HG03196 (cell line): ENCODE results near the gene TMEM234.
"Not testable (repeated sequence)": the region's sequence is repeated elsewhere in the genome, so short reads cannot be mapped to it uniquely, and the experiment has no call there.

ENCODE experiments used
- ATAC-seq: cut with Tn5 transposase; IDR thresholded peaks from one replicate; pipeline ENCODE4 v1.9.1; 2021; ENCODE audit not compliant: unreplicated experiment

The TMEM234 gene

DNA sequence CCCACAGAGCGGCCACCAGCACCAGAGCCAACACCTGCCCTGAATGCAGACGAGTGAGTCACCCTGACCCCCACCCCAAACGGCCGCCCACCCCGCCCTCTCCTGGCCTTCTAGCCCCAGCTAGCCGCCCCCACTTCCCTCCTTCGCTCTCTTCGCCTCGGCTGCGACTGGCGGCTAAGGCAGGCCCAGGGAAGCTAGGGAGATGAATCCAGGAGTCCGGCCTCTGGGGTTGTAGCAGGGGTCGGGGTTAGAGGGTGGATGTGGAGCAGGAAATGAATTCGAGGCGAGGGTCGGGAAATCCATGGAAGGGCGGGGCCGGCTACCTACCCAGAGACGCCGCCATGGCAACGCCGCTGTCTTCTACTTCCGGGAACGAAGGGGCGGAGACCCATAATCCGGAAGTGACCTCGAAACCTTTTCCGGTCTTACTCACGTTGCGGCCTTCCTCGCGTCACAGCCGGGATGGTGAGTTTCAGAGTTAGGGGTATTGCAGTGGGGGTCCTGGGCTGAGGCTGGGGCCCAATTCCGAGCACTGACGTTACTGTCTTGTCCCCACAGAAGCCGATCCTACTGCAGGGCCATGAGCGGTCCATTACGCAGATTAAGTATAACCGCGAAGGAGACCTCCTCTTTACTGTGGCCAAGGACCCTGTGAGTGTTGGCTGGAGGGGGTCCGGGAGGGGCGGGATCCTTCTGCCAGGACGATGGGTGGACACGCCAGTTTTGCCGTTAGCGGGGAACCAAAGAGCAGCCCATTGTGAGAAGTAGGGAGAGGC is at the start of gene TMEM234, which contains the start of gene EIF3I:
Gene TMEM234, minus strand, starts transcription at position 374 of the 776 bp plus-strand sequence. Its CDS starts 31 bp downstream, at position 343.
Gene EIF3I, plus strand, starts transcription at position 428 of the 776 bp plus-strand sequence. Its CDS starts 35 bp downstream, at position 463.
- peak; percentile 83 for ATAC-seq

DNA sequence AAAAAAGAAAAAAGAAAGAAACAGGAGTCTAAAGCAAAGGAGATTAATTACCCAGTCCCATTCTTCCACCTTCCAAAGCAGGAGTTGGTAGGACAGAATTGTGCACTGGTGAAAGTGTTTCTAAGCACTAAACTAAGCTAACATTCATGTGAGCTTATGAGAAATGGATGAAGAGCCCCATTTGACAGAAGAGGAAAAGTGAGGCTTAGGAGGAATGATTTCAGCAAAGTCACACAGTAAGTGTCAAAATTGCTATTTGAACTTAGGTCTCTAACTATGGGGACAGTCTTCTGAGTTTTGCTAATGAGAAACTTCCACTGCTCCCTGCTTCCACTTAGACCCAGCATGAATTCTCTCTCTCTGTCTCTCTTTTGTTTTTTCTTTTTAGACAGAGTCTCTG is 47.6 kb upstream of the TMEM234 start:
- no peak for ATAC-seq

DNA sequence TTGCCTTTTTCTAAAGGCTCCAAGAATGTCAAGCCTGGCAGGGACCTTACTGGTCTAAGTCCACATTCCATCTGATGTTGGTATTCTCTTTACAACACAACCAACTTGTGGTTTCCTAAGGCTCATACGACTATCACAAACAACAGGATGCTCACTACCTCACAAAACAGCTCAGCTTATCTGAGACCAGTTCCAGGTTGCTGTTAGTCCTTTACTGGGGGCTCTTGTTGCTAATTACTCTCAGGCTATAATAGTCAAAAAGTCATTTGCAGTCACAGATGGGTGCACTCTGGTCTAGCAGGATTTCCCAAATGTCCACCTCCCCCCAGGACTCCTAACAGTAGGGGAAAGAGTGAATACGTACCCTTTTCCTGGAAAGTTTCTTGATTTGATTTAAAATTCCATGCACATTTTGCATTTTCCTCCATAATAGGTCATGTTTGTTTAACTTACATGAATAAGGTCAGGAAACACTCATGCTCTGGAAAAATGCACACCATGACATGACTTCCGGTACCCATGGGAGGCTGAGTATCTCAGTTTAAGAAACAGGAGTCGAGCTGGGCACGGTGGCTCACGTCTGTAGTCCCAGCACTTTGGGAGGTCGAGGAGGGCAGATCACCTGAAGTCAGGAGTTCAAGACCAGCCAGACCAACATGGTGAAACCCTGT is 44.9 kb upstream of the TMEM234 start:
- no peak for ATAC-seq

DNA sequence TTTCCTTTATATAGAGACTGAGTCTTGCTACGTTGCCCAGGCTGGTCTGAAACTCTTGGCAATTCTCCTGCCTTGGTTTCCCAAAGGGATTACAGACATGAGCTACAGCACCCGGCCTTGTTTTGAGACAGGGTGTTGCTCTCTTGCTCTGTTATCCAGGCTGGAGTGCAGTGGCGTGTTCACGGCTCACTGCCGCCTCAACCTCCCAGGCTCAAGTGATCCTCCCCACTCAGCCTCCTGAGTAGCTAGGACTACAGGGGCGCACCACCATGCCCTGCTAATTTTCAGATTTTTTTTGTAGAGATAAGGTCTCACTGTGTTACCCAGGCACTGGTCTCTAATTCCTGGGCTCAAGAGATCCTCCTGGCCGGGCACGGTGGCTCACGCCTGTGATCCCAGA is 43.7 kb upstream of the TMEM234 start:
- ATAC-seq = no peak

DNA sequence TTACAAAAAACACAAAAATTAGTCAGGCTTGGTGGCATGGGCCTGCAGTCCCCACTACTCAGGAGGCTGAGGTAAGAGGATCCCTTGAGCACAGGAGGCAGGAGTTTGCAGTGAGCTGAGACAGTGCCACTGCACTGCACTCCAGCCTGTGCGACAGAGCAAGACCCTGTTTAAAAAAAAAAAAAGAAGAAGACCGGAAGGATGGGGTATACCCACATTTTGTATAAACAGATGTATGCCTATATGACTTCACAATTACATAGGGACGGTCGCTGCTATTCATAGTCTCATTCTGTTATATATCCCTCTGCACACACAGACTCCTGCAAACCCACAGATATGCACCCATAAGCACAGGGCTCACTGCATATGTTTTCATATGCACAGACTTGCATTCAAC is 41.6 kb upstream of the TMEM234 start:
- no peak for ATAC-seq

DNA sequence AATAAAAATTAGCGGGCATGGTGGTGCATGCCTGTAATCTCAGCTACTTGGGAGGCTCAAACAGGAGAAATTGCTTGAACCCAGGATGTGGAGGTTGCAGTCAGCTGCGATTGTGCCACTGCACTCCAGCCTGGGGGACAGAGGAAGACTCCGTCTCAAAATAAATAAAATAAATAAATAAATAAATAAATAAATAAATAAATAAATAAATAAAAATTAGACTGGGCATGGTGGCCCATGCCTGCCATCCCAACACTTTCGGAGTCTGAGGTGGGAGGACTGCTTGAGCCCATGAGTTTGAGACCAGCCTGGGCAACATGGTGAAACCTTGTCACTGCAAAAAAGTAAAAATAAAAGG is 41.1 kb upstream of the TMEM234 start:
- not testable (repeated sequence) for ATAC-seq

DNA sequence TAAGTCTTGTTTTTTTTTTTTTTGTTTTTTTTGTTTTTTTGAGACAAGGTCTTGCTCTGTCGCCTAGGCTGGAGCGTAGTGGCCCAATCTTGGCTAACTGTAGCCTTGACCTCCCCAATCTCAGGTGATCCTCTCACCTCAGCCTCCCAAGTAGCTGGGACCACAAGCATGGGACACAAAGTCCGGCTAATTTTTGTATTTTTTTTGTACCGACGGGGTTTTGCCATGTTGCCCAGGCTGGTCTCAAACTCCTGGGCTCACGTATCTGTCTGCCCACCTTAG is 35.0 kb upstream of the TMEM234 start:
- no peak for ATAC-seq

DNA sequence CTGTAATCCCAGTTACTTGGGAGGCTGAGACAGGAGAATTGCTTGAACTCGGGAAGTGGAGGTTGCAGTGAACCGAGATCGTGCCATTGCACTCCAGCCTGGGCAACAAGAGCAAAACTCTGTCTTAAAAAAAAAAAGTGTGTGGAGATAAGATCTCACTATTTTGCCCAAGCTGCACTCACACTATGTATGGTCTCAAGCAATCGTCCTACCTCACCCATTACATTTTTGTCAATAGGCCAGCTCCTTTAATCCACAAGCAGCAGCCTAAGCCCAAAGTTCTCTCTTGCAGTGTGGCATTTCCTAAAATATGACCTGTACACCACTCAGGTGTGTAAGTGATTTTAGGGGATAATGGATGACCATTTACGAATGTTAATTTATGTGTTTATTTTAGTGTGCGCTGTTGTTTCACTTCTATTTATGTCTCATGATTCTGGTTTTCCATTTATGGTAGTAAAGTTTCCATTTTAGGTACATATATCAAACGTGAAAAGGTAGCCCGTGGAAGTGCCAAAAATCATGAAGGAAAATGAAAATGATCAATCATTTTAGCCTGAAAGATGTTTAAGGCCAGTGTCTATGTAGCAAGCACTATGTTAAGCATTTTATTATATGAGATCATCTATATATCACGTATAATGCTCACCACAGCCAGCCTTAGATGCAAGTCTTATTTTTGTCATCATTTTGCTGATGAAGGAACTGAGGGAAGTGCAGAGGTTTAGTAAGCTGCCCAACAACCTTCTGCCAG is 34.5 kb upstream of the TMEM234 start:
- ATAC-seq = no peak

DNA sequence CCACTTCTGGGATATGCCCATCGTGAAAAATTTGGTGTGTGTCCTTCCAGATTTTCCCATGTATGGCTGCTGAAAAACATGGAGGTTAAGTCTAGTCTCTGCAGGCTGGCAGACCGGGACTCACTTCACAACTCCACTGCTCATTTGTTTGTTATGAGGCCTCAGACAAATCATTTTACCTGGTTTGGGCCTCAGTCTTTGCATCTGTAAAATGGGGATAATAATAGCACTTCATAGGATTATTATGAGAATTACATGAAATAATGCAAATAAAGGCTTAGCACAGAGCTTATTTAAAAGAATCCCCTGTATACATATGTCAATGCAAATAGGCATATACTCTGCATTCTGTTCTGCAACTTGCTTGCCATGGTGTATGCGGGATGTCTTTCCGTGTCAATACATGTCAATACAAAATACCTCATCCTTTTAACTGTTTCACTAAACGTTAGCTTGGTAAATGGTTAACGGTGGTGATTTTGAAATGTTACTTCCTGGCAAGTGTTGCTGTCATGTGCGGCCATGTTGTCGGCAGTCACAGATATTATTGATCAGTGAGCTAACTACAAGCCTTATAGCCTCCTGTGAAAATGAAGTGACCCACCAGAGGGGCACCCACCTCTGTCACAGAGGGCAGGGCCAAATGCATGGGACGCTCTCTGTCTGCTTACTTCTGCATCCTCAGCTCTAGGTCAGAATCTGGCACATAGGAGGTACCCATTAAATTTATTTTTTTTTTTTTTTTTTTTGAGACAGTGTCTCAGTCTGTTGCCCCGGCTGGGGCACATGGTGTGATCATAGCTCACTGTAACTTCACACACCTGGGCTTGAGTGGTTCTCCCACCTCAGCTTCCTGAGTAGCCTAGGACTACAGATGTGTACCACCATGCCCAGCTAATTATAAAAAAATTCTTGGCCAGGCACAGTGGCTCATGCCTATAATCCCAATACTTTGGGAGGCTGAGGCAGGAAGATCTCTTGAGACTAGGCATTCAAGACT is 33.2 kb upstream of the TMEM234 start:
- no peak for ATAC-seq

DNA sequence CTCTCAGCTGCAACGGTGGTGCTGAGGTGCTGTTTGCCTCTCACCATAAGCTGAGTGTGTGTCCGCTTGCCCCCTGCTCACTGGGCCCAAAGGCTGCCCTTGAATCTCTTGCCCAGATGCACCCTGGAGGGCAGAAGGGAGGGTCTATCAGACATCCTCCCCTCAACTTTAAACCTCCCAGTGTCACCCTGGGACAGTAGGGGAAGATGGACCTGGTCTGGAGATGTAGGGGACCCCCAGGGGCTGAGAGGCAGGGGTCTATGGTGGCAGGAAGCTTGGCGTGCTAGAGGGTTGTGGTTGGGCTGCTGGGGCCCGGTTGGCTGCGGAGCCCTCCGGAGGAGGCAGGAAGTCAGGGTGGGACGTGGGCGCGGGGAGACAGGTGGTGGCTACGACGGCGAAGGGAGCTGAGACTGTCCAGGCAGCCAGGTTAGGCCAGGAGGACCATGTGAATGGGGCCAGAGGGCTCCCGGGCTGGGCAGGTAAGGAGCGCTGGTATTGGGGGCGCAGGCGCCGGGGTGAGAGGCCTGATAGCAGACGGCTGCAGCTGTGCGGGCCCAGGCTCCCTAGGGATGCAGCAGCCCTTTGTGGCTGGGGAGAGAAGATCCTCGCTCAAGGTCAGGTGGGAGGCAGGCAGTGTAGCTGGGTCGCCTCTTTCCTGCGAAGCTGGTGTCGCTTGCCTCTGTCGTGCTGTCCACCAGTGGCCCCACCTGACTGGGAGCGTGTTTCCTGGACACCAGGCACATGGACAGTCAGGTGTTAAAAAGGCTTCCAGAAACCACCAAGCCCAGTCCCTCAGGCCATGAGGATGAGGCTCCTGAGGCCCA is 29.0 kb upstream of the TMEM234 start, which contains the start of gene LCK:
Gene LCK, plus strand, starts transcription at position 373 of the 824 bp plus-strand sequence. CDS start 23,065 bp downstream, outside the sequence.
- ATAC-seq = no peak

DNA sequence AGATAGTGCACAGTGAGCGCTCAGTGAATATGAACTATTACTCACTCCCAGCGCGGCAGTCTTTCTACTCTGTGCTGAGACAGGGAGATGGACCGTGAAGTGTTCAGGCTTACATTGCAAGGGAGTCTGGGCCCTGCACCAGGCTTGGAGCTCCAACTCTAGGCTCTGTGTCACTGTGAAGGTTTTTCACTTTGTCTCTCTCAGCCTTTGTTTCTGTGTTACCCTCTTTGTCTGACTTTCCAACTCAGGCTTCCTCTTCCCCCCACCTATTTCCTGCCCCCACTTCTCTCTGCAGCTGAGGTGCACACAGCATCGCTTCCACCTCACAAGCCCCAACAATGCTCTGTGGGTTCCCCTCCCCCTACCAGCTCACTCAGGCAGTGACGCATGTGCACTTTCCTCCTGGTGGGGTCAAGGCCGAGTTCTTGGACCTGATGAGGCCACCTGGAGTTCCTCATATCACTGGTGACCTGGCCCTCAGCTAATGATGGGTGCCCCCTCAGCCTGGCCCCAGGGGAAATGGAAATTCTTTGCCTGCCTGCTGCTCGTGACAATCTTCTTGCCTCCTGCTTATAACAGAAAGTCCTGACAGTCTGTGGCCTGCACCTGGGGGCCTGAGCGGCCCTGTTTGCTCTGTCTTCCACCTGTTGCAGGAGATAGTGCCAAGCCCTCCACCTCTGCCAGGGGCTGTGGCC is 27.8 kb upstream of the TMEM234 start:
- ATAC-seq = peak; percentile 63

DNA sequence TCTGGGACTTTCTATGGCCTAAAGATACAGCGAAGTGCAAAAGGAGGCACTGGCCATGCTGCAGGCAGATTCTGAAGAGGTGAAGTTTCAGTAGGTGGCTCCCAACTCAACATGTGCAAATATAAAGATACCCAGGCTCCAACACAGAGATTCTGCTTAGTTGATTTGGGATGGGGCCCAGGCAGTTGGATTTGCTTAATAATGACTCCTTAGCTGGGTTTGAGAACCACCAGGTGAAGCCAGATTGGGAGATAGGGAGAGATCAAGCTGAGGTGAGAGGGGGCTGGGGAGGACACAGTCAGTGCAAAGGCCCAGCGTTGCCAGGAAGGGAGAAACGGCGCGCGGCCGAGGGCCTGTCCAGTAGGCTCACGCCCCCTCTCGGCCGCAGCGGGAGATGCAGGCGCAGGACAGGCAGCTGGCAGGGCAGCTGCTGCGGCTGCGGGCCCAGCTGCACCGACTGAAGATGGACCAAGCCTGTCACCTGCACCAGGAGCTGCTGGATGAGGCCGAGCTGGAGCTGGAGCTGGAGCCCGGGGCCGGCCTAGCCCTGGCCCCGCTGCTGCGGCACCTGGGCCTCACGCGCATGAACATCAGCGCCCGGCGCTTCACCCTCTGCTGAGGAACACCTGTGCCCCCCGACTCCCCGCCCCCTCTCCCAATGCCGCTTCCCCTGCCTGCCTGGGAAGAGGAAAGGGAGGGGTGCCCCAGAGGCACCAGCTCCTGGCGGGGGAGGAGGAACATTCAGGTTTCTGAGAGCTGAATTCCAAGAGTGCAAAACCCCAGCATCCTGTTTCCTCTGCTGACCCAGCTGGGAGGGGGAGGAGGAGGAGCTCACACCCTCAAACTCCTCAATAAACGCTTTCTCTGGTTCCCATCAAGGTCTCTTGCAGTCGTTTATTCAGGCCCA is 26.1 kb upstream of the TMEM234 start:
- no peak for ATAC-seq

DNA sequence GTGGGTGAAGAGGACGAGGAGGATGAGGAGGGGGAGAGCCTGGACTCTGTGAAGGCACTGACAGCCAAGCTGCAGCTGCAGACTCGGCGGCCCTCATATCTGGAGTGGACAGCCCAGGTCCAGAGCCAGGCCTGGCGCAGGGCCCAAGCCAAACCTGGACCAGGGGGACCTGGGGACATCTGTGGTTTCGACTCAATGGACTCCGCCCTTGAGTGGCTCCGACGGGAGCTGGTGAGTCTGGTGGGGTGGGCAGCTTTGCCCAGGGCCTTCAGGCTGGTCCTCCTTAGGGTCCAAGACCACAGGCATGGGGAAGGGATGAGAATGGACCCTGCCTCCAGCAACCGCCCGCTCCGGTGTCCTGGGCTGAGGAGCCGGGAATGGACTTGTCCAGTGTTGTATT is 25.3 kb upstream of the TMEM234 start:
- no peak for ATAC-seq

DNA sequence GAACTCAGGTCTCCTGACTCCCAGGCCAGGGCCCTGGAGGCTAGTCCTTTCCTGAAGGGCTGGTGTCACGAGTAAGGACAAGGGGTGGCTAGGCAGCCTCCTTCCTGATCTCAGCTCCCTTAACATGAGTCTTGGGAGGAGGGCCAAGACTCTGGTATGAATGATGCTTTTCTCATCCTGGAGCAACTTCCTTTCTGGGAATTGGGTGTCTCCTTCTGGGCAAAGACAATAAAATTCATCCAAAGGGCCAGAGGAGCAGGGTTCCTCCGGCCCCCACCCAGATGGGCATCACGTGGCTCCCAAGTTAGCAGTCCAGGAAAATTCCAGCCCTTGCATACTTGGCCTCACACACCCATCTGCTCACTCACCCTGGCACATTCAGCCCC is 24.7 kb upstream of the TMEM234 start, which contains the start of gene FAM167B:
Gene FAM167B, plus strand, starts transcription at position 335 of the 386 bp plus-strand sequence. CDS start 200 bp downstream, outside the sequence.
- ATAC-seq = no peak

DNA sequence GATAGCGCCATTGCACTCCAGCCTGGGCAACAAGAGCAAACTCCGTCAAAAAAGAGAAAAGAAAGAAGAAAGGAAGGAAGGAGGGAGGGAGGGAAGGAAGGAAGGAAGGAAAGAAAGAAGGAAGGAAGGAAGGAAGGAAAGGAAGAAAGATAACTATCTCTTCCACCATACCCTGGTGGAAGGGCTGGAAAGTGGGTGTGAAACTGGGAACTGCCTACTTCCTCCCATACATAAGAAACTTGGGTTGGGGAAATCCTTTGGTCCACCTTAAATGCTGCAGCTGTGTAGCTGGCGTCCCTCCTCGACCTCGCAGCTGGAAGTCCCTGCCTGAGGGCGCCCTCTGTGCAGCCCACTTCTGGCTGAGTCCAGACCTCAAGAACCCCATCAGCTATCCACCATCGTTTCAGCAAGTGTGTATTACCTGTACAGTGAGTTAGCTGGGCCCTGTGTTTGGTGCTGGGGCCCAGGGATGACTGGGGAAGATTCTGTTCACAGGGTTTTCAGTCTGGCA is 20.2 kb upstream of the TMEM234 start:
- ATAC-seq = no peak

DNA sequence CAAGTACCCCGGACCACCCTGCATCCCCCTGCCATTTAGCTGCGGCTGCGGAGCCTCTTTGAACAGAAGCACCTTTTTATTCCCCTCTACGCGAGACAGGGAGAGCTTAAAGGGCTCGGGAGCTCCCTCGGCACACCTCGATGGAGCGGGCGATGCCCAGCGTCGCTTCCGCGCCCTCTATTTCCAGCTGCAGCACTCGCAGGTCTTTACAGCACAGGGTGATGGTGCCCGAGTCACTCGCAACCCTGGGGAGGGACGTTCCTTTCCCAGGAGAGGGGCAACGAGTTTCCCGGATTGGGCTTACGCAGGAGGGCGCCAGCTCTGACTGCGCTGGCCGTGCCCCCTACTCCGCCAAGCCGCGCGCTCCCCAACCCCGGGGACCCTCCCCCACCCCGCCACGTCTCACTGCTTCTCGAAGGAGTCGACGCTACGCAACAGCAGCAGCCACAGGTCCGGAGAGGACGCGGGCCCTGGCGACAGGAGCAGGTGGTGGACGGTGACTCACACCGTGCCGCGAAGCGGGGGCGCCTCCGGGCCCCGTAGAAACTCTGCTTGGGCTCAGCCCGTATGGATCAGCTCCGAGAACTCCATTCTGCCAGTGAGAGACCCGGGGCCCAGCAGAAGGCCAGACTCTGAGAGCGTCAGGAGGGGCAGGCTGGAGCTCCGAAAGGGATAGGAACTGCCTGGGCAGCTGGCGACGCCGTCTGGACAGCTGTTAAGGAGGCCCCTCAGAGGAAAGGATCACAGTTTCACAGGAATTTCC is 19.0 kb upstream of the TMEM234 start:
- peak; percentile 49 for ATAC-seq
